Measurements from ENCODE around the gene MYO7B. TPM values are rescaled to one million over a fixed set of nuclear protein-coding genes. Genes with fewer than 3 reads are reported as not detected.
A peak's percentile ranks its signal among the peaks of the same experiment; 100 is the strongest.

The MYO7B gene
- total RNA-seq, 1 donor, result under 0.01 TPM

DNA sequence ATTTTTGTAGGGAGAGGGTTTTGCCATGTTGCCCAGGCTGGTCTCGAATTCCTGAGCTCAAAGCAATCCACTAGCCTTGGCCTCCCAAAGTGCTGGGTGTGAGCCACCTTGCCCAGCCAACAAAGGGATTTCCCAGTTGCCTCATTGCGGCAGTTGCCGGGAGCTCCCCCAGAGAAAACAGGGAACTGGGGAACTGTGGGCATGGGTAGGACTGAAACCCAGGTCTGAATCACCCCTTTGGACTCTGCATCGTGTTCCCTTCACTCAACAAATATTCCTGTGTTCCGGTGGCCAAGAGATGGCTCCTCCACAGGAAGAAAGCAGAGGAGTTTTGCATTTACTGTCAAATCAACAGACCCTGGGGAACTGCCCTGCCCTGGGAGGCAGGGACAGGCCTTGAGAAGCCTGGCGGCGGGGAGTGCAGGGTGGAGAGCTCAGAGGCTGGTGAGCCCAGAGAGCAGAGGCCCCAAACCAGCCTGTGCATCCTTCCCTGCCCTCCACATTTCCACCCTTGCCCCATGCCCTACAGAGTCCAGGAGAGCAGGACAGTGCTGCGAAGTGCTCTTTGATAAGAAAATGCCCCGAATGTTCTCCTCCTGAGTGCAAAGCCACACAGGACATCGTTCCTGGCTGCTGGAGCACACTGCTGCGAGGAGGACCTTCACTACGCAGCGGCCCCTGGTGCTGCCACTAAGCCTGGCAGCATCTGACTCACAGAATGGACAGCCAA, 24.9 kb downstream of the MYO7B start:
- DNase-seq (ENCODE audit: insufficient read length, low spot score, missing footprints), result peak; percentile 95
- H3K36me3 ChIP-seq (ENCODE audit: insufficient read depth, low read length), result no peaks in the 10 kb centered on the region
- H3K4me2 ChIP-seq (ENCODE audit: insufficient read depth, low read length), result peak overlapping the region; percentile 68
- no peaks in the 10 kb centered on the region for H3K79me2 ChIP-seq (ENCODE audit: insufficient read depth, low read length)
- peaks cover 22% of the 10 kb centered on the region for H3K4me1 ChIP-seq (ENCODE audit: insufficient read depth, low read length)
- no peaks in the 10 kb centered on the region for H4K20me1 ChIP-seq (ENCODE audit: insufficient read depth, low read length)
- no peaks in the 10 kb centered on the region for H3K9me3 ChIP-seq (ENCODE audit: low read depth, low read length)
- H2AFZ ChIP-seq (ENCODE audit: low read length), result peak overlapping the region; percentile 73
- peak overlapping the region; percentile 89 for H3K27ac ChIP-seq (ENCODE audit: low read depth, low read length)
- peaks cover 22% of the 10 kb centered on the region for H3K27me3 ChIP-seq (ENCODE audit: insufficient read depth, low read length)
- TF ChIP-seq, protein P1, sequence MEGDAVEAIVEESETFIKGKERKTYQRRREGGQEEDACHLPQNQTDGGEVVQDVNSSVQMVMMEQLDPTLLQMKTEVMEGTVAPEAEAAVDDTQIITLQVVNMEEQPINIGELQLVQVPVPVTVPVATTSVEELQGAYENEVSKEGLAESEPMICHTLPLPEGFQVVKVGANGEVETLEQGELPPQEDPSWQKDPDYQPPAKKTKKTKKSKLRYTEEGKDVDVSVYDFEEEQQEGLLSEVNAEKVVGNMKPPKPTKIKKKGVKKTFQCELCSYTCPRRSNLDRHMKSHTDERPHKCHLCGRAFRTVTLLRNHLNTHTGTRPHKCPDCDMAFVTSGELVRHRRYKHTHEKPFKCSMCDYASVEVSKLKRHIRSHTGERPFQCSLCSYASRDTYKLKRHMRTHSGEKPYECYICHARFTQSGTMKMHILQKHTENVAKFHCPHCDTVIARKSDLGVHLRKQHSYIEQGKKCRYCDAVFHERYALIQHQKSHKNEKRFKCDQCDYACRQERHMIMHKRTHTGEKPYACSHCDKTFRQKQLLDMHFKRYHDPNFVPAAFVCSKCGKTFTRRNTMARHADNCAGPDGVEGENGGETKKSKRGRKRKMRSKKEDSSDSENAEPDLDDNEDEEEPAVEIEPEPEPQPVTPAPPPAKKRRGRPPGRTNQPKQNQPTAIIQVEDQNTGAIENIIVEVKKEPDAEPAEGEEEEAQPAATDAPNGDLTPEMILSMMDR (IDR thresholded peaks at IDR 0.05; ENCODE audit: extremely low read depth, low read depth, low read length), result peak; percentile 48
- H3K4me3 ChIP-seq (ENCODE audit: insufficient read depth, low read length), result peak overlapping the region; percentile 39

DNA sequence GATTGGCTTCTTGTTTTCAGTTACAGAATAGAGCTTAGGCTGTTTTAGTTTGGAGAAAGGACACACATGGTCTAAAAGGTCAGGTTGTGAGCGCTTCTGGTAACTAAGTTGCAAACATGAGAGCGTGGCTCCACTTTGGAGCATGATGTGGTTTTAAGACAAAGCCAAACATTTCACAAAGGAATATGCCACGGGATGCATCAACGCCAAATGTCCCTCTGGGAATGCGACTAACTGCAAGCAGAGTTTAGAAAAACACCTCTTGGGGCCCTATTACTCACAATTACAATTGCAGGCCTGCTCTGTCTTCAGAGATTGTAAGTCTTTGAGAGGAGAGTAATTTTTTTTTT, 25.4 kb downstream of the MYO7B start:
- Histone ChIP-seq H3K36me3 (ENCODE audit: insufficient read depth, low read length) (no peaks in the 10 kb centered on the region), H3K4me1 (ENCODE audit: insufficient read depth, low read length) (peaks cover 22% of the 10 kb centered on the region), H2AFZ (ENCODE audit: low read length) (peak overlapping the region; percentile 73), H3K4me3 (ENCODE audit: insufficient read depth, low read length) (peak overlapping the region; percentile 39), H3K9me3 (ENCODE audit: low read depth, low read length) (no peaks in the 10 kb centered on the region), H3K79me2 (ENCODE audit: insufficient read depth, low read length) (no peaks in the 10 kb centered on the region), H3K27ac (ENCODE audit: low read depth, low read length) (peak overlapping the region; percentile 89), H3K27me3 (ENCODE audit: insufficient read depth, low read length) (peaks cover 18% of the 10 kb centered on the region), H4K20me1 (ENCODE audit: insufficient read depth, low read length) (no peaks in the 10 kb centered on the region), H3K4me2 (ENCODE audit: insufficient read depth, low read length) (peak overlapping the region; percentile 68)
- TF ChIP-seq, protein P1 (IDR thresholded peaks at IDR 0.05; ENCODE audit: extremely low read depth, low read depth, low read length), result no peak
- no peak for DNase-seq (ENCODE audit: insufficient read length, low spot score, missing footprints)

DNA sequence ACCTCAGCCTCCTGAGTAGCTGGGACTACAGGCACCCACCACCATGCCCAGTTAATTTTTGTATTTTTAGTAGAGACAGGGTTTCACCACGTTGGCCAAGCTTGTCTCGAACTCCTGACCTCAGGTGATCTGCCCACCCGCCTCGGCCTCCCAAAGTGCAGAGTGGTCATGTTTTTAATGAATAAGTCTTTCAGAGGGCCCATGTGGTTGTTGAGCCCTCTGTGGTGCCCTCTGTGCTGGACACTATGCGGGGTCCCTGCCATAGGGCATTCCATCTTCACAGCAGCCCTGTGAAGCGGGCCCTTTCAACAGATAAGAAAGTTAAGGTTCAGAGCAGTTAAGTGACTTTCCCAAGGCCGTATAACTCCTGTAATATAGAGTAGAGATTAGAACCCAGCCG, 25.9 kb downstream of the MYO7B start:
- H3K4me1 ChIP-seq (ENCODE audit: insufficient read depth, low read length), result peaks cover 22% of the 10 kb centered on the region
- H2AFZ ChIP-seq (ENCODE audit: low read length), result no peak overlapping the region
- peak overlapping the region; percentile 68 for H3K4me2 ChIP-seq (ENCODE audit: insufficient read depth, low read length)
- H3K27me3 ChIP-seq (ENCODE audit: insufficient read depth, low read length), result peaks cover 14% of the 10 kb centered on the region
- no peaks in the 10 kb centered on the region for H3K79me2 ChIP-seq (ENCODE audit: insufficient read depth, low read length)
- TF ChIP-seq, protein P1 (IDR thresholded peaks at IDR 0.05; ENCODE audit: extremely low read depth, low read depth, low read length), result no peak
- no peaks in the 10 kb centered on the region for H4K20me1 ChIP-seq (ENCODE audit: insufficient read depth, low read length)
- peak overlapping the region; percentile 89 for H3K27ac ChIP-seq (ENCODE audit: low read depth, low read length)
- H3K4me3 ChIP-seq (ENCODE audit: insufficient read depth, low read length), result no peak overlapping the region
- no peak for DNase-seq (ENCODE audit: insufficient read length, low spot score, missing footprints)
- H3K36me3 ChIP-seq (ENCODE audit: insufficient read depth, low read length), result no peaks in the 10 kb centered on the region
- no peaks in the 10 kb centered on the region for H3K9me3 ChIP-seq (ENCODE audit: low read depth, low read length)

DNA sequence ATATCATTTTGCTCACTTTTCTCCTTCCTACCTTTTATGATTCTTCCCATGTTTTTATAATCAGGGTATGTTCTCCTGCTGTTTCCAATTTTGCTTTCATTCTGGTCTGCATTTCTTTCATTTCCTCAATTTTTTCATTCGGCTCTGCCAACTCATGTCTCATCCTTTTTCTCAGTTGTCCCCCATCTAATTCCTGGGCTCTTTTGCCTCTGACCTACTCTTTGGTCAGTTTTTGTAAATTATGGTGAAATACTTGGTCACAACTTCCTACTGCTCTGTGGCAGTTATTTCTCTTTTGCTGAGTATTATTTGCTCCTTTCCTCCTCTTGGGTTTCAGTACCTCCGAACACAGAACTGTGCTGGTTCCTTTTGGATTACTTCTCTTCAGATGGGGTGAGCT, 27.5 kb downstream of the MYO7B start:
- no peak for DNase-seq (ENCODE audit: insufficient read length, low spot score, missing footprints)
- Histone ChIP-seq H3K9me3 (ENCODE audit: low read depth, low read length) (no peaks in the 10 kb centered on the region), H3K27ac (ENCODE audit: low read depth, low read length) (no peak overlapping the region), H4K20me1 (ENCODE audit: insufficient read depth, low read length) (no peaks in the 10 kb centered on the region), H3K4me3 (ENCODE audit: insufficient read depth, low read length) (no peak overlapping the region), H3K36me3 (ENCODE audit: insufficient read depth, low read length) (no peaks in the 10 kb centered on the region), H3K4me2 (ENCODE audit: insufficient read depth, low read length) (no peak overlapping the region), H3K4me1 (ENCODE audit: insufficient read depth, low read length) (peaks cover 22% of the 10 kb centered on the region), H3K27me3 (ENCODE audit: insufficient read depth, low read length) (peaks cover 2% of the 10 kb centered on the region), H3K79me2 (ENCODE audit: insufficient read depth, low read length) (no peaks in the 10 kb centered on the region), H2AFZ (ENCODE audit: low read length) (no peak overlapping the region)
- TF ChIP-seq, protein P1 (IDR thresholded peaks at IDR 0.05; ENCODE audit: extremely low read depth, low read depth, low read length), result no peak
